HEK293 (cell line): ENCODE data around the gene CETP.

Source experiments
- KLF7 ChIP-seq: fragments of 450-650 bp; formaldehyde crosslinking; IDR thresholded peaks from 2 replicates; pipeline ENCODE4 v1.5.1; 2016; ENCODE audit warnings: missing biosample characterization, missing genetic modification characterization, borderline replicate concordance
- PBX3 ChIP-seq: sonication (generic); formaldehyde crosslinking; IDR thresholded peaks from 2 replicates; pipeline ENCODE4 v1.8.1; 2022; ENCODE audit warnings: mild to moderate bottlenecking, moderate library complexity, missing genetic modification reagents
- PRDM6 ChIP-seq: fragments of 450-650 bp; formaldehyde crosslinking; IDR thresholded peaks from 2 replicates; pipeline ENCODE4 v1.5.1; 2017; ENCODE audit warnings: missing biosample characterization, missing genetic modification characterization
- ZNF112 ChIP-seq: fragments of 450-650 bp; formaldehyde crosslinking; IDR thresholded peaks from 2 replicates; pipeline ENCODE4 v1.5.0; 2017; ENCODE audit warnings: missing biosample characterization, missing genetic modification characterization
- ZNF18 ChIP-seq: fragments of 450-650 bp; formaldehyde crosslinking; IDR thresholded peaks from 2 replicates; pipeline ENCODE4 v1.5.1; 2016; ENCODE audit warnings: missing biosample characterization, missing genetic modification characterization
- ZNF266 ChIP-seq: fragments of 450-650 bp; formaldehyde crosslinking; IDR thresholded peaks from 2 replicates; pipeline ENCODE4 v1.5.1; 2016; ENCODE audit warnings: missing biosample characterization, missing genetic modification characterization, low read depth
- ZNF792 ChIP-seq: fragments of 450-650 bp; formaldehyde crosslinking; IDR thresholded peaks from 2 replicates; pipeline ENCODE4 v1.5.1; 2016; ENCODE audit warnings: missing biosample characterization, missing genetic modification characterization
- ZSCAN16 ChIP-seq: fragments of 450-650 bp; formaldehyde crosslinking; IDR thresholded peaks from 2 replicates; pipeline ENCODE4 v1.5.1; 2016; ENCODE audit warnings: missing biosample characterization, missing genetic modification characterization
- TF ChIP-seq, protein P1 (sequence below): fragments of 450-650 bp; formaldehyde crosslinking; IDR thresholded peaks from 2 replicates; pipeline ENCODE4 v1.5.1; 2016; ENCODE audit warnings: missing biosample characterization, missing genetic modification characterization

The CETP gene

GRCh38 chr16:57032931-57033330 is 71.2 kb downstream of the CETP start (continued):
- TF ChIP-seq ZNF18 (tag by site-specific recombination) = no peak
- no peak for TF ChIP-seq ZNF266 (tag by site-specific recombination)
- TF ChIP-seq, protein P1, sequence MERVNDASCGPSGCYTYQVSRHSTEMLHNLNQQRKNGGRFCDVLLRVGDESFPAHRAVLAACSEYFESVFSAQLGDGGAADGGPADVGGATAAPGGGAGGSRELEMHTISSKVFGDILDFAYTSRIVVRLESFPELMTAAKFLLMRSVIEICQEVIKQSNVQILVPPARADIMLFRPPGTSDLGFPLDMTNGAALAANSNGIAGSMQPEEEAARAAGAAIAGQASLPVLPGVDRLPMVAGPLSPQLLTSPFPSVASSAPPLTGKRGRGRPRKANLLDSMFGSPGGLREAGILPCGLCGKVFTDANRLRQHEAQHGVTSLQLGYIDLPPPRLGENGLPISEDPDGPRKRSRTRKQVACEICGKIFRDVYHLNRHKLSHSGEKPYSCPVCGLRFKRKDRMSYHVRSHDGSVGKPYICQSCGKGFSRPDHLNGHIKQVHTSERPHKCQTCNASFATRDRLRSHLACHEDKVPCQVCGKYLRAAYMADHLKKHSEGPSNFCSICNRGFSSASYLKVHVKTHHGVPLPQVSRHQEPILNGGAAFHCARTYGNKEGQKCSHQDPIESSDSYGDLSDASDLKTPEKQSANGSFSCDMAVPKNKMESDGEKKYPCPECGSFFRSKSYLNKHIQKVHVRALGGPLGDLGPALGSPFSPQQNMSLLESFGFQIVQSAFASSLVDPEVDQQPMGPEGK = no peak
- no peak for TF ChIP-seq KLF7
- no peak for TF ChIP-seq ZNF792 (tag by site-specific recombination)
- TF ChIP-seq PBX3 (CRISPR knock-in tag) = no peak
- TF ChIP-seq PRDM6 (tag by site-specific recombination) = no peak
- no peak for TF ChIP-seq ZSCAN16
- no peak for TF ChIP-seq ZNF112 (tag by site-specific recombination)
